ENCODE data around the gene OLFM2.

The OLFM2 gene

GRCh38 chr19:9910625-9911024, 25.7 kb downstream of the OLFM2 start:
- no peak overlapping the region for H3K4me3 ChIP-seq (ENCODE audit: low read depth, low read length)
- no peak for DNase-seq (ENCODE audit: low read depth)
- no peak for TF ChIP-seq CTCF (IDR thresholded peaks at IDR 0.05; ENCODE audit: low read depth, low read length, missing control alignments)

GRCh38 chr19:9909251-9909650, 27.1 kb downstream of the OLFM2 start:
- no peak for TF ChIP-seq CTCF (IDR thresholded peaks at IDR 0.05; ENCODE audit: low read depth, low read length, missing control alignments)
- no peak overlapping the region for H3K4me3 ChIP-seq (ENCODE audit: low read depth, low read length)
- DNase-seq (ENCODE audit: low read depth): no peak

- no peak overlapping the region for H3K4me3 ChIP-seq (ENCODE audit: low read depth, low read length)
- TF ChIP-seq CTCF (IDR thresholded peaks at IDR 0.05; ENCODE audit: low read depth, low read length, missing control alignments): no peak
- DNase-seq (ENCODE audit: low read depth): no peak
Measured at GRCh38 chr19:9906475-9907087, 29.7 kb downstream of the OLFM2 start.

- no peak for DNase-seq (ENCODE audit: low read depth)
- TF ChIP-seq CTCF (IDR thresholded peaks at IDR 0.05; ENCODE audit: low read depth, low read length, missing control alignments): no peak
- H3K4me3 ChIP-seq (ENCODE audit: low read depth, low read length): no peak overlapping the region
Measured at GRCh38 chr19:9903336-9903735, 33.0 kb downstream of the OLFM2 start.

- no peak for DNase-seq (ENCODE audit: low read depth)
- no peak for TF ChIP-seq CTCF (IDR thresholded peaks at IDR 0.05; ENCODE audit: low read depth, low read length, missing control alignments)
- no peak overlapping the region for H3K4me3 ChIP-seq (ENCODE audit: low read depth, low read length)
Measured at GRCh38 chr19:9901642-9902041, 34.7 kb downstream of the OLFM2 start.

- no peak overlapping the region for H3K4me3 ChIP-seq (ENCODE audit: low read depth, low read length)
- no peak for TF ChIP-seq CTCF (IDR thresholded peaks at IDR 0.05; ENCODE audit: low read depth, low read length, missing control alignments)
- DNase-seq (ENCODE audit: low read depth): no peak
Measured at GRCh38 chr19:9901020-9901419, 35.3 kb downstream of the OLFM2 start.

- H3K4me3 ChIP-seq (ENCODE audit: low read depth, low read length): no peak overlapping the region
Measured at GRCh38 chr19:9891609-9892373, 44.5 kb downstream of the OLFM2 start.

More at GRCh38 chr19:9891609-9892373, 44.5 kb downstream of the OLFM2 start:
- TF ChIP-seq CTCF (IDR thresholded peaks at IDR 0.05; ENCODE audit: low read depth, low read length, missing control alignments): no peak
- DNase-seq (ENCODE audit: low read depth): no peak

All from GM12864 (cell line).